Activated CD4-positive, alpha-beta memory T cell treated with anti-CD3 and anti-CD28 coated beads for 36 hours (primary cell): ENCODE results near the gene GIGYF2. TPM values are rescaled to one million over a fixed set of nuclear protein-coding genes. Genes with fewer than 3 reads are reported as not detected.

Source experiments
- CTCF ChIA-PET: fragments of 350-600 bp; sonication (Branson Sonifier 250); formaldehyde crosslinking; loops from one replicate; lab custom pipeline; 2021; ENCODE audit warnings: antibody characterized with exemption, inconsistent platforms; lab: Charles Lee
- POLR2A ChIA-PET: fragments of 350-600 bp; sonication (Branson Sonifier 250); formaldehyde crosslinking; loops from one replicate; lab custom pipeline; 2021; ENCODE audit warnings: antibody characterized with exemption; lab: Charles Lee
- DNase-seq: peaks from one replicate; pipeline ENCODE4 v3.0.0-alpha.2; 2020
- H3K27ac Mint-ChIP-seq: one replicate; pipeline ENCODE4 v1.8.0; 2021; ENCODE audit warnings: mixed read lengths
- H3K27me3 Mint-ChIP-seq: one replicate; pipeline ENCODE4 v1.8.0; 2021; ENCODE audit warnings: mixed read lengths
- H3K36me3 Mint-ChIP-seq: one replicate; pipeline ENCODE4 v1.8.0; 2021; ENCODE audit warnings: mixed read lengths
- H3K4me1 Mint-ChIP-seq: one replicate; pipeline ENCODE4 v1.8.0; 2021; ENCODE audit warnings: low read depth, mixed read lengths
- H3K4me3 Mint-ChIP-seq: one replicate; pipeline ENCODE4 v1.8.0; 2021; ENCODE audit warnings: mild to moderate bottlenecking, mixed read lengths
- H3K9me3 Mint-ChIP-seq: one replicate; pipeline ENCODE4 v1.8.0; 2021; ENCODE audit warnings: mixed read lengths
- intact Hi-C: fragments of 100-400 bp; cut with micrococcal nuclease; formaldehyde crosslinking; loops from one replicate; pipeline ENCODE4 v1.15.1; 2023
- total RNA-seq, 2 experiments: library from RNA; stranded (reverse); gene quantifications; one replicate each; pipeline ENCODE4 v1.2.3, GENCODE V29; 2021

The GIGYF2 gene
- total RNA-seq, 2 experiments from 2014 or later = 50.0 to 51.4 TPM

DNA sequence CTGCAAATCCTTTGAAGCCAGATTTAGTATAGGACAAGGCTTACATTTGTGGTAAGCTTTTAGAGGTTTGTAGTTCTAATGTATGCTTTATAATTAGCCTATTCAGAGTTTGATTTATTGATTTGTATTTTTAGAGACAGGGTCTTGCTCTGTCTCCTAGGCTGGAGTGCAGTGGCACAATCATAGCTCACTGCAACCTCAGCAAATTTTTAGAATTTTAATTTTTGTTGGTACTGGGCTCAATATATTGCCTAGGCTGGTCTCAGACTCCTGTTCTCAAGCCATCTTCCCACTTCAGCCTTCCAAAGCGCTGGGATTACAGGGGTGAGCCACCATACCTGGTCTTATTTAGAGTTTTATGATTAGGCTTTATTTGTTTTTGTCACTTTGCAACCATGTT lies 74.7 kb downstream of the GIGYF2 start:
- POLR2A ChIA-PET = no interaction called here
- Mint-ChIP-seq H3K27ac (no peak overlapping the region), H3K36me3 (peaks cover 15% of the 10 kb centered on the region), H3K27me3 (no peaks in the 10 kb centered on the region), H3K9me3 (no peaks in the 10 kb centered on the region), H3K4me1 (peaks cover 25% of the 10 kb centered on the region), H3K4me3 (no peak overlapping the region)
- DNase-seq = no peak
- intact Hi-C loops = no loop called here
- CTCF ChIA-PET = interaction anchor here (1.1 kb wide), 1 partner anchor 14 kb away, joined by 3 read pairs; no protein-coding TSS in a partner anchor

GRCh38 chr2:232772531-232772930 lies 75.4 kb downstream of the GIGYF2 start:
- ChIA-PET POLR2A (interaction anchor here (0.6 kb wide), 1 partner anchor 134 kb away, joined by 3 read pairs; no protein-coding TSS in a partner anchor), CTCF (no interaction called here)
- H3K27me3 Mint-ChIP-seq = no peaks in the 10 kb centered on the region
- H3K27ac Mint-ChIP-seq = peak overlapping the region; percentile 35
- H3K9me3 Mint-ChIP-seq = no peaks in the 10 kb centered on the region
- DNase-seq = peak; percentile 13
- no peak overlapping the region for H3K4me3 Mint-ChIP-seq
- peaks cover 11% of the 10 kb centered on the region for H3K36me3 Mint-ChIP-seq
- H3K4me1 Mint-ChIP-seq = peaks cover 25% of the 10 kb centered on the region
- intact Hi-C loops = no loop called here

DNA sequence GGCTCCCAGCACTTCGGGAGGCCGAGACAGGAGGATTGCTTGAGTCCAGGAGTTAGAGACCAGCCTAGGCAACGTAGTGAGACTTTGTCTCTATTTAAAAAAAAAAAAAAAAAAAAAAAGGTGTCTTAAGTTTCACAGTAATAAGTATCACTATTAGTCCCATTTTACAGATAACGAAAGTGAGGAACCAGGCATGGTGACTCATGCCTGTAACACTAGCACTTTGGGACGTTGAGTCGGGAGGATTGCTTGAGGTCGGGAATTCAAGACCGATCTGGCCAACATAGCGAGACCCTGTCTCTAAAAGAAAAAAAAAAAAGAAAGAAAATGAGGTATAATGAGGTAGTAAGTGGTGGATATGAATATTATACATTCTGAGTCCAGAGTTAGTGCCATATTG lies 76.7 kb downstream of the GIGYF2 start:
- Mint-ChIP-seq H3K9me3 (no peaks in the 10 kb centered on the region), H3K36me3 (peaks cover 10% of the 10 kb centered on the region), H3K27ac (no peak overlapping the region), H3K4me3 (no peak overlapping the region), H3K4me1 (peaks cover 25% of the 10 kb centered on the region), H3K27me3 (no peaks in the 10 kb centered on the region)
- CTCF ChIA-PET = no interaction called here
- no peak for DNase-seq
- intact Hi-C loops = no loop called here
- POLR2A ChIA-PET = no interaction called here

- Mint-ChIP-seq H3K27me3 (no peaks in the 10 kb centered on the region), H3K9me3 (no peaks in the 10 kb centered on the region), H3K4me3 (no peak within 1 kb of the TSS), H3K27ac (no peak within 1 kb of the TSS), H3K36me3 (peaks cover 7% of the 10 kb centered on the region), H3K4me1 (peaks cover 17% of the 10 kb centered on the region)
- ChIA-PET CTCF (no interaction called here), POLR2A (no interaction called here)
- DNase-seq = no peak
- intact Hi-C loops = no loop called here
These were observed 79.3 kb downstream of the GIGYF2 start, which contains the start of gene KCNJ13 for GRCh38 chr2:232776435-232776834. Gene KCNJ13, minus strand, starts transcription at chr2:232776565. Its CDS starts 5,203 bp downstream, at chr2:232771362.

DNA sequence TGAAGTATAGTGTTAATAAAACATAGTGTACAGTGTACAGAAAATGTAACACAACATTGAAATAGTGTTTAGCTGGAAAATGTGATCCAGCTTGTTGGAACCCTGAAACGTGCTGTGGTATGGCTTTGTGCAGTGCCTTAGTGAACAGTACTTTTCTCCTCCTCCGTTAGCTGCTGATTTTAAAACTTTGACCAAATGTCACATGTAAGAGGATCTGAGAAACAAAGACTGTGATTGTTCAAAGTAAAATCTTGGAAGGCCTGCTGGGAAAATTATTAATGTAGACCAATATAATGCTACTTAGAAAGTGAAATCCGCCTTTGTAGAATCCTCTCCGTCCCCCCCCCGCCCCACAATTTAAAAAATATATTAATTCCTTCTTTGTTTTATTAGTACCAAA lies 80.1 kb downstream of the GIGYF2 start:
- intact Hi-C loops = no loop called here
- CTCF ChIA-PET = interaction anchor here (0.8 kb wide), 1 partner anchor 16 kb away, joined by 3 read pairs; no protein-coding TSS in a partner anchor
- POLR2A ChIA-PET = no interaction called here
- H3K27me3 Mint-ChIP-seq = no peaks in the 10 kb centered on the region
- peaks cover 7% of the 10 kb centered on the region for H3K36me3 Mint-ChIP-seq
- H3K4me3 Mint-ChIP-seq = no peak overlapping the region
- H3K4me1 Mint-ChIP-seq = peaks cover 19% of the 10 kb centered on the region
- DNase-seq = no peak
- no peak overlapping the region for H3K27ac Mint-ChIP-seq
- H3K9me3 Mint-ChIP-seq = no peaks in the 10 kb centered on the region

GRCh38 chr2:232779465-232779864 lies 82.3 kb downstream of the GIGYF2 start:
- ChIA-PET POLR2A (no interaction called here), CTCF (interaction anchor here (0.7 kb wide), 1 partner anchor 29 kb away, joined by 6 read pairs; no protein-coding TSS in a partner anchor)
- Mint-ChIP-seq H3K27ac (no peak overlapping the region), H3K9me3 (no peaks in the 10 kb centered on the region), H3K4me3 (no peak overlapping the region), H3K4me1 (peaks cover 8% of the 10 kb centered on the region), H3K27me3 (no peaks in the 10 kb centered on the region), H3K36me3 (peaks cover 5% of the 10 kb centered on the region)
- DNase-seq = no peak
- intact Hi-C loops = no loop called here

DNA sequence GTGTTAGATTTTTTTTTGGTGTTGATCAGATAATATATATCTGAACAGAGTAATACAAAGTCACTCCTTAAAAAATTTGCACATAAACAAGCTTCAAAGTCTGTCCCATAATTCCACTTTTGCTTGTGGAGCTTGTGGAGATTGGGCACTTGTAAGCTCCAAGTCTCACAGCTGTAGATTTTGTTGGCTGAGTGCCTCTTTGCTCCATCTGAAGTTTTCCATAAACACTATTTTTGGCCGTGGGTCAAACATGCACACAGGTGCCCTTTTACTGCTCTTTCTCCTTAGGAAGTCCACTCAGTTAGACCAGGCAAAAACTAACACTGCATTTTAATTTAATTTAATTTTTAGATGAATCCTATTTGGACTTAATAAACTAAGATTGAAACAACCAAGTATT lies 82.8 kb downstream of the GIGYF2 start:
- no peak overlapping the region for H3K27ac Mint-ChIP-seq
- peaks cover 11% of the 10 kb centered on the region for H3K4me1 Mint-ChIP-seq
- H3K9me3 Mint-ChIP-seq = no peaks in the 10 kb centered on the region
- H3K36me3 Mint-ChIP-seq = peaks cover 5% of the 10 kb centered on the region
- no peaks in the 10 kb centered on the region for H3K27me3 Mint-ChIP-seq
- no peak overlapping the region for H3K4me3 Mint-ChIP-seq
- ChIA-PET CTCF (interaction anchor here (0.7 kb wide), 1 partner anchor 29 kb away, joined by 6 read pairs; no protein-coding TSS in a partner anchor), POLR2A (no interaction called here)
- DNase-seq = no peak
- intact Hi-C loops = loop anchor here (5.0 kb wide), 1 partner anchor 57 kb away; no protein-coding TSS in a partner anchor

DNA sequence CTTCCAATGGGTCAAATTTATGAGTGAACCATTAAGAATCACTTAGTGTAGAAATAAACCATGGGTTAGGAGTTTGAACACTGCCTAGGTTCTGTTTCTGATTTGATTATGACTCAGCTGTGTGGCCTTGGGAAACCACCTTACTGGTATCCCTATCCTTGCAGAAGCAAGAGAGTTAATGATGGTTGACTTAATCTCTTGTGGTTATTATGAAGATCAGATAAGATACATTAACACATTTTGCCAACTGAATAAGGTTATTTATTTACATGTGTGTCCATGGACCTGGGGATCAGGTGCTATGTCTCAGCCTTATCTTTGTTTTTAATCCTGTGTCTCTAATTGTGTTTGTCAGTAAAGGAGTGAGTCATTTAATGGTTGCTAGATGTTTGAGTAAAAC lies 84.6 kb downstream of the GIGYF2 start:
- ChIA-PET POLR2A (no interaction called here), CTCF (no interaction called here)
- no peak overlapping the region for H3K4me3 Mint-ChIP-seq
- intact Hi-C loops = loop anchor here (5.0 kb wide), 1 partner anchor 56 kb away; no protein-coding TSS in a partner anchor
- peaks cover 11% of the 10 kb centered on the region for H3K4me1 Mint-ChIP-seq
- no peaks in the 10 kb centered on the region for H3K9me3 Mint-ChIP-seq
- peak; percentile 43 for DNase-seq
- H3K27me3 Mint-ChIP-seq = no peaks in the 10 kb centered on the region
- peaks cover 10% of the 10 kb centered on the region for H3K36me3 Mint-ChIP-seq
- H3K27ac Mint-ChIP-seq = peak overlapping the region; percentile 39

- ChIA-PET CTCF (interaction anchor here (0.6 kb wide), 1 partner anchor 270 kb away, joined by 3 read pairs; no protein-coding TSS in a partner anchor), POLR2A (no interaction called here)
- H3K27ac Mint-ChIP-seq = no peak overlapping the region
- H3K27me3 Mint-ChIP-seq = no peaks in the 10 kb centered on the region
- intact Hi-C loops = loop anchor here (5.0 kb wide), 1 partner anchor 54 kb away; no protein-coding TSS in a partner anchor
- H3K9me3 Mint-ChIP-seq = no peaks in the 10 kb centered on the region
- DNase-seq = no peak
- H3K4me3 Mint-ChIP-seq = no peak overlapping the region
- peaks cover 11% of the 10 kb centered on the region for H3K4me1 Mint-ChIP-seq
- peaks cover 15% of the 10 kb centered on the region for H3K36me3 Mint-ChIP-seq
These were observed 86.1 kb downstream of the GIGYF2 start for GRCh38 chr2:232783278-232783677.

DNA sequence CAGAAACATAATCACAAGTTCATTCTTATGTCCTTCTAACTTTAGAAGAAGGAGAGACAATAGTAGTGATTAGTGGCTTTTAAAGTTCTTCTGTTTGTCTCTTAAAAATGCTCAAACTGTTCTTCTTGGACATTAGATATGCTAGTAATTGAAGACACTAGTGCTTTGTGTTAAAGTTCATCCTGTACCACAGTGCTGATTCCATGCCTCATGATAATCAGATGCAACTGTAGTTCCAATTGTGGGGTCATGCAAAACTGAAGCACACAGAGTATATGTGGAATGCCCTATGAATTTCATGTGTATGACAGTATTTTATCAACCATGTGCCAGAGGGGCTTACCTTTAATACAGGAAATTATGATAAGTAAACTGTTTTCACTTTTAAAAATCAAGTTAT lies 90.7 kb downstream of the GIGYF2 start:
- Mint-ChIP-seq H3K4me3 (no peak overlapping the region), H3K9me3 (no peaks in the 10 kb centered on the region), H3K27me3 (no peaks in the 10 kb centered on the region), H3K4me1 (peaks cover 3% of the 10 kb centered on the region), H3K27ac (no peak overlapping the region), H3K36me3 (peaks cover 36% of the 10 kb centered on the region)
- no peak for DNase-seq
- POLR2A ChIA-PET = no interaction called here
- intact Hi-C loops = no loop called here
- CTCF ChIA-PET = no interaction called here

GRCh38 chr2:232789082-232789481 lies 92.0 kb downstream of the GIGYF2 start:
- H3K27me3 Mint-ChIP-seq = no peaks in the 10 kb centered on the region
- no peaks in the 10 kb centered on the region for H3K9me3 Mint-ChIP-seq
- peaks cover 3% of the 10 kb centered on the region for H3K4me1 Mint-ChIP-seq
- DNase-seq = no peak
- H3K27ac Mint-ChIP-seq = no peak overlapping the region
- POLR2A ChIA-PET = no interaction called here
- intact Hi-C loops = no loop called here
- H3K4me3 Mint-ChIP-seq = no peak overlapping the region
- CTCF ChIA-PET = no interaction called here
- peaks cover 30% of the 10 kb centered on the region for H3K36me3 Mint-ChIP-seq

- intact Hi-C loops = no loop called here
These were observed 94.4 kb downstream of the GIGYF2 start for GRCh38 chr2:232791518-232791917.

DNA sequence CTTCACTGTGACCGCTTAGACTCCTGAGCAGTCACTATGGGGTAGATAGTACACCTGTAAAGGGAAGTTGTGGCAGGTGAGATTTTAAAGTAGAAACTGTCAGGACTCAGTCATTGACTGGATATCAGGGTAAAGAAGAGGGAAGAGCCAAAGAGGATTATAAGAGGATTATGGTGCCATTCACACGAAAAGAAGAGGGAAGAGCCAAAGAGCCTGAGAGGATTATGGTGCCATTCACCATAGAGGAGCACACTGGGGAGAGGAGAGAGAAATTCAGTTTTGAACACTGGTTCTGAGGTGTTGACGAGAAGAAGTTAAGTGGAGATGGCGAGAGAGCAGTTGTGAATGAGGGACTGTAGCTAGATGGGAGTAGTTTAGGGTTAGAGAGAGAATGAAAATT lies 96.1 kb downstream of the GIGYF2 start:
- H3K27ac Mint-ChIP-seq = no peak overlapping the region
- H3K9me3 Mint-ChIP-seq = no peaks in the 10 kb centered on the region
- DNase-seq = no peak
- H3K4me1 Mint-ChIP-seq = no peaks in the 10 kb centered on the region
- ChIA-PET POLR2A (no interaction called here), CTCF (no interaction called here)
- H3K36me3 Mint-ChIP-seq = peaks cover 45% of the 10 kb centered on the region
- no peaks in the 10 kb centered on the region for H3K27me3 Mint-ChIP-seq
- intact Hi-C loops = no loop called here
- H3K4me3 Mint-ChIP-seq = no peak overlapping the region

More at GRCh38 chr2:232791518-232791917, 94.4 kb downstream of the GIGYF2 start:
- no peaks in the 10 kb centered on the region for H3K4me1 Mint-ChIP-seq
- POLR2A ChIA-PET = no interaction called here
- CTCF ChIA-PET = interaction anchor here (1.5 kb wide), 1 partner anchor 263 kb away, joined by 6 read pairs; no protein-coding TSS in a partner anchor
- no peak overlapping the region for H3K27ac Mint-ChIP-seq
- DNase-seq = no peak
- no peaks in the 10 kb centered on the region for H3K27me3 Mint-ChIP-seq
- H3K9me3 Mint-ChIP-seq = no peaks in the 10 kb centered on the region
- no peak overlapping the region for H3K4me3 Mint-ChIP-seq
- peaks cover 40% of the 10 kb centered on the region for H3K36me3 Mint-ChIP-seq
